ENCODE measurements around the gene SLC30A4. TPM values are rescaled to one million over a fixed set of nuclear protein-coding genes. Genes with fewer than 3 reads are reported as not detected.

Gene SLC30A4
- total RNA-seq, 3 donors from 2014 or later (not counting 1 experiment from before 2014, with no cell fraction given): 9.2 to 11.5 (median 9.5) TPM

- Histone ChIP-seq H3K27me3 (ENCODE audit: control insufficient read depth, insufficient read depth, low read length) (no peaks in the 10 kb centered on the region), H3K27ac (ENCODE audit: low read length) (no peak overlapping the region), H3K36me3 (ENCODE audit: control insufficient read depth, insufficient read depth, low read length) (no peaks in the 10 kb centered on the region), H3K4me3 (ENCODE audit: low read length) (no peak overlapping the region), H3K9me3 (ENCODE audit: control insufficient read depth, insufficient read depth, low read length) (no peaks in the 10 kb centered on the region), H3K4me1 (ENCODE audit: control insufficient read depth, insufficient read depth, low read length) (no peaks in the 10 kb centered on the region)
- no peak for TF ChIP-seq CTCF (IDR thresholded peaks at IDR 0.05)
- intact Hi-C loops (cut with micrococcal nuclease): no loop called here
- Mint-ChIP-seq H3K9me3 (no peaks in the 10 kb centered on the region), H3K4me1 (no peaks in the 10 kb centered on the region), H3K27ac (no peak overlapping the region), H3K4me3 (no peak overlapping the region), H3K36me3 (no peaks in the 10 kb centered on the region), H3K27me3 (ENCODE audit: low read depth in 2 of 2) (peaks cover 21 to 43% of the 10 kb centered on the region in 2 donors)
- WGBS (ENCODE audit: insufficient coverage): 85% methylated on average over 3 of the region's 3 CpGs
- ATAC-seq (no peak), DNase-seq (no peak)
These were observed 27.9 kb upstream of the SLC30A4 start for GRCh38 chr15:45550436-45550835.

- 90% methylated on average over 8 of the region's 9 CpGs for WGBS (ENCODE audit: insufficient coverage)
- Histone ChIP-seq H3K9me3 (ENCODE audit: control insufficient read depth, insufficient read depth, low read length) (no peaks in the 10 kb centered on the region), H3K4me1 (ENCODE audit: control insufficient read depth, insufficient read depth, low read length) (no peaks in the 10 kb centered on the region), H3K4me3 (ENCODE audit: low read length) (no peak overlapping the region), H3K36me3 (ENCODE audit: control insufficient read depth, insufficient read depth, low read length) (no peaks in the 10 kb centered on the region), H3K27ac (ENCODE audit: low read length) (no peak overlapping the region), H3K27me3 (ENCODE audit: control insufficient read depth, insufficient read depth, low read length) (no peaks in the 10 kb centered on the region)
- H3K27me3 Mint-ChIP-seq (ENCODE audit: low read depth in 2 of 2): peaks cover 18 to 35% of the 10 kb centered on the region in 2 donors
- intact Hi-C loops (cut with micrococcal nuclease): no loop called here
- H3K4me1 Mint-ChIP-seq: no peaks in the 10 kb centered on the region
- ATAC-seq (no peak), DNase-seq (no peak)
- no peaks in the 10 kb centered on the region for H3K9me3 Mint-ChIP-seq
- no peak for TF ChIP-seq CTCF (IDR thresholded peaks at IDR 0.05)
- H3K4me3 Mint-ChIP-seq: no peak overlapping the region
- H3K27ac Mint-ChIP-seq: no peak overlapping the region
- H3K36me3 Mint-ChIP-seq: no peaks in the 10 kb centered on the region
These were observed 27.1 kb upstream of the SLC30A4 start for GRCh38 chr15:45549541-45550220.

DNA sequence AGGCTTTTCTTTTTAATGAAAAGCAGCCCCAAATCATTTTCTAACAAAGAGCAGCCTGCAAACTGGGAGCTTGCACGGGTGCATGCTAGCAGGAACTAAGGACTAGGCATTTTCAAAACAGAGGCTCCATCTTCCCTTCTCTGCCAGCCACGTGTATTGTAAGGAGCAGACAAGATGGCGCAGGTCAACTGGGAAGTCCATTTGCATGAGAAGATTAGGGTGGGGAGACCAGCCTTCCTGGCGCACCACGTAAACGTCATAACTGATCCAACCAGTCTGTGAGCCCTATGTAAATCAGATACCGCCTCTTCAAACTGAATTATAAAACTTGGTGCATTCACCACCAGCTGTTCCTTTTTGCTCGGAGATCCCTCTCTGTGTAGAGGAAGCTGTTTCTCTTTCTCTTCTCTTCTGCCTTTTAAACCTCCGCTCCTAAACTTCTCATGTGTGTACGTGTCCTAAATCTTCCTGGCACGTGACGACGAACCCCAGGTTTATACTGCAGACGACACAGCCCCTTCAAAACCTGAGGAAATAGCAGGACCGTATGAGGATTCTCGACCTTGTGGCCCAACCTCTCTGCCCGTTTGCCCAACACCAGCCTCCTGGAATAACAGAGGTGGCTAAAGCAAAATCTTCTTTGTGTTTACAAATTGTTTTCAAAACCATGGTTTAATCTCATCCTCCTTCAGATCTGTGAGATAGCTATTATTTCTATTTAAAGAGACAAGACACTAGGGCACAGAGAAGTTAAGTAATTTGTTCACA lies 26.4 kb upstream of the SLC30A4 start:
- Histone ChIP-seq H3K4me1 (ENCODE audit: control insufficient read depth, insufficient read depth, low read length) (no peaks in the 10 kb centered on the region), H3K9me3 (ENCODE audit: control insufficient read depth, insufficient read depth, low read length) (no peaks in the 10 kb centered on the region), H3K36me3 (ENCODE audit: control insufficient read depth, insufficient read depth, low read length) (no peaks in the 10 kb centered on the region), H3K27me3 (ENCODE audit: control insufficient read depth, insufficient read depth, low read length) (no peaks in the 10 kb centered on the region), H3K4me3 (ENCODE audit: low read length) (no peak overlapping the region), H3K27ac (ENCODE audit: low read length) (no peak overlapping the region)
- ATAC-seq (no peak), DNase-seq (no peak)
- Mint-ChIP-seq H3K4me1 (no peaks in the 10 kb centered on the region), H3K9me3 (no peaks in the 10 kb centered on the region), H3K27ac (no peak overlapping the region), H3K4me3 (no peak overlapping the region), H3K36me3 (no peaks in the 10 kb centered on the region), H3K27me3 (ENCODE audit: low read depth in 2 of 2) (peaks cover 16 to 29% of the 10 kb centered on the region in 2 donors)
- no peak for TF ChIP-seq CTCF (IDR thresholded peaks at IDR 0.05)
- intact Hi-C loops (cut with micrococcal nuclease): no loop called here
- 91% methylated on average over 17 of the region's 17 CpGs for WGBS (ENCODE audit: insufficient coverage)
